ENCODE data around the gene ERF. TPM values are rescaled to one million over a fixed set of nuclear protein-coding genes. Genes with fewer than 3 reads are reported as not detected.

ERF gene
- total and polyA plus RNA-seq, 2 of the 4 experiments (the other 2 are of a cell fraction), result 5.2 to 32.4 TPM

GRCh38 chr19:42199440-42200115 is 55.4 kb downstream of the ERF start:
- no peak overlapping the region for H4K8ac ChIP-seq (ENCODE audit: low read depth in 2 of 2, low read length in 2 of 2)
- 0 out of 2 replicates have a peak, but pooled peaks cover 2% of the 10 kb centered on the region for H3K4me1 ChIP-seq (ENCODE audit: control insufficient read depth, insufficient read depth, low read length)
- no peak overlapping the region for H3K27ac ChIP-seq (ENCODE audit: insufficient read depth, low read length)
- no peak overlapping the region for H2BK20ac ChIP-seq (ENCODE audit: low read depth, low read length)
- dilution Hi-C loops (cut with HindIII; ENCODE audit: low sequenced_read_pairs, unreplicated experiment), result no loop called here
- no peak overlapping the region for H3K4ac ChIP-seq (ENCODE audit: low read depth, low read length)
- no peak overlapping the region for H3K9ac ChIP-seq (ENCODE audit: low read depth, low read length)
- in situ Hi-C loops (cut with MboI; ENCODE audit: low sequenced_read_pairs), result no loop called here
- H3K4me2 ChIP-seq (ENCODE audit: low read depth, low read length), result no peak overlapping the region
- peaks cover 12 to 65% of the 10 kb centered on the region in 2 experiments for H3K79me1 ChIP-seq (ENCODE audit: low read depth in 1 of 2, low read length in 2 of 2)
- WGBS, 2 experiments (ENCODE audit: extremely low coverage in 2 of 2, insufficient read length in 1 of 2), result 91% methylated on average over 21 of the region's 32 CpGs; no CpG with 5 or more reads in 1 of the 2 experiments
- H3K9me1 ChIP-seq (ENCODE audit: insufficient read depth, low read length), result peaks cover 26% of the 10 kb centered on the region
- intact Hi-C loops (cut with micrococcal nuclease), result no loop called here
- ATAC-seq (ENCODE audit: low read depth) (no peak), DNase-seq (no peak)
- H4K20me1 ChIP-seq (ENCODE audit: insufficient read depth, low read length), result peaks cover 9% of the 10 kb centered on the region; the same call in 1 of the 2 replicates
- H3K14ac ChIP-seq (replicated peaks; ENCODE audit: low read depth, low read length), result no peak overlapping the region
- no peak overlapping the region for H3K18ac ChIP-seq (ENCODE audit: low read depth, low read length)
- no TSS peak for BruUV-seq (replicated peaks)
- H2BK120ac ChIP-seq (ENCODE audit: low read depth, low read length), result no peak overlapping the region
- no peak overlapping the region for H3K56ac ChIP-seq (ENCODE audit: extremely low read depth, insufficient read depth, low read length)
- TF ChIP-seq SMC3 (IDR thresholded peaks at IDR 0.05; ENCODE audit: low read depth, low read length), result no peak
- no peak for TF ChIP-seq CEBPB (IDR thresholded peaks at IDR 0.05; ENCODE audit: low read depth, low read length)
- no peak overlapping the region for H3K23ac ChIP-seq (ENCODE audit: low read depth, low read length)
- no peak overlapping the region for H3K4me3 ChIP-seq (ENCODE audit: insufficient read depth, low read depth, low read length)
- H2BK5ac ChIP-seq (ENCODE audit: low read depth, low read length, poor library complexity, severe bottlenecking), result no peak overlapping the region
- ChIA-PET POLR2A (ENCODE audit: unreplicated experiment) (no interaction called here), CTCF (no interaction called here)
- peaks cover 55% of the 10 kb centered on the region for H3K36me3 ChIP-seq (ENCODE audit: control insufficient read depth, insufficient read depth, low read length)
- H2AK5ac ChIP-seq (ENCODE audit: low read depth, low read length), result no peak overlapping the region
- no peak overlapping the region for H2AK9ac ChIP-seq (replicated peaks; ENCODE audit: low read depth, low read length, poor library complexity)
- H2AFZ ChIP-seq (replicated peaks; ENCODE audit: low read length, poor library complexity), result no peak overlapping the region
- no peak overlapping the region for H4K5ac ChIP-seq (ENCODE audit: low read depth, low read length)
- H2BK15ac ChIP-seq (ENCODE audit: low read depth, low read length), result no peak overlapping the region
- H4K91ac ChIP-seq (ENCODE audit: insufficient read depth, low read depth, low read length), result no peak overlapping the region
- H3K9me3 ChIP-seq (ENCODE audit: control insufficient read depth, insufficient read depth, low read length), result no peaks in the 10 kb centered on the region
- no peaks in the 10 kb centered on the region for H3K27me3 ChIP-seq (ENCODE audit: control insufficient read depth, insufficient read depth, low read length)
